Loucy (cell line): ENCODE measurements around the gene IQGAP1.

ENCODE experiments used
- H2AFZ ChIP-seq: fragments of 200-600 bp; sonication (generic); 2 replicates; pipeline ENCODE4 v1.6.0; 2016; ENCODE audit warnings: antibody characterized with exemption, mild to moderate bottlenecking, low read length, moderate library complexity
- H3F3A ChIP-seq: fragments of 200-600 bp; 2 replicates; pipeline ENCODE4 v1.6.0; 2016; ENCODE audit warnings: antibody characterized with exemption, low read depth, mild to moderate bottlenecking
- H3K27me3 ChIP-seq: fragments of 200-600 bp; sonication (generic); 2 replicates; pipeline ENCODE4 v1.6.1; 2014; ENCODE audit warnings: low read length, mild to moderate bottlenecking; ENCODE audit not compliant: insufficient read depth, poor library complexity, severe bottlenecking
- H3K36me3 ChIP-seq: fragments of 200-600 bp; sonication (generic); 2 replicates; pipeline ENCODE4 v1.6.1; 2016; ENCODE audit warnings: low read length; ENCODE audit not compliant: insufficient read depth
- H3K4me1 ChIP-seq: fragments of 200-600 bp; sonication (generic); 2 replicates; pipeline ENCODE4 v1.5.1; 2014; ENCODE audit warnings: low read length, mild to moderate bottlenecking; ENCODE audit not compliant: insufficient read depth, poor library complexity, severe bottlenecking
- H3K4me2 ChIP-seq: fragments of 200-600 bp; sonication (generic); 2 replicates; pipeline ENCODE4 v1.6.0; 2014; ENCODE audit warnings: antibody characterized with exemption, low read length, low read depth, mild to moderate bottlenecking; ENCODE audit not compliant: poor library complexity, severe bottlenecking
- H3K4me3 ChIP-seq: fragments of 200-600 bp; sonication (generic); 2 replicates; pipeline ENCODE4 v1.5.1; 2014; ENCODE audit warnings: low read length, mild to moderate bottlenecking, mixed read lengths; ENCODE audit not compliant: poor library complexity, severe bottlenecking
- H3K79me2 ChIP-seq: fragments of 200-600 bp; sonication (generic); 2 replicates; pipeline ENCODE4 v1.6.1; 2014; ENCODE audit warnings: low read length; ENCODE audit not compliant: insufficient read depth
- H3K9ac ChIP-seq: fragments of 200-600 bp; sonication (generic); 2 replicates; pipeline ENCODE4 v1.6.0; 2014; ENCODE audit warnings: mild to moderate bottlenecking, low read depth, low read length, moderate library complexity; ENCODE audit not compliant: poor library complexity, severe bottlenecking
- H3K9me2 ChIP-seq: fragments of 200-600 bp; sonication (generic); replicated peaks from 2 replicates; pipeline ENCODE4 v1.6.1; 2016; ENCODE audit warnings: low read depth, low read length, mixed read lengths
- H3K9me3 ChIP-seq: fragments of 200-600 bp; sonication (generic); 2 replicates; pipeline ENCODE4 v1.6.1; 2014; ENCODE audit warnings: mild to moderate bottlenecking, antibody characterized with exemption, low read length, low read depth; ENCODE audit not compliant: insufficient read depth
- H4K20me1 ChIP-seq: fragments of 200-600 bp; sonication (generic); 2 replicates; pipeline ENCODE4 v1.6.0; 2014; ENCODE audit warnings: antibody characterized with exemption, low read length, mild to moderate bottlenecking; ENCODE audit not compliant: insufficient read depth, poor library complexity, severe bottlenecking
- EZH2phosphoT487 ChIP-seq: fragments of 200-600 bp; IDR thresholded peaks from 2 replicates; pipeline ENCODE4 v1.6.1; 2018; ENCODE audit warnings: antibody characterized with exemption, mild to moderate bottlenecking, moderate library complexity, borderline replicate concordance
- TF ChIP-seq, protein P1 (sequence below): fragments of 200-600 bp; sonication (generic); conservative IDR thresholded peaks from 2 replicates; pipeline ENCODE4 v1.5.1; 2014; ENCODE audit warnings: mild to moderate bottlenecking, antibody characterized with exemption, low read length

IQGAP1 gene

DNA sequence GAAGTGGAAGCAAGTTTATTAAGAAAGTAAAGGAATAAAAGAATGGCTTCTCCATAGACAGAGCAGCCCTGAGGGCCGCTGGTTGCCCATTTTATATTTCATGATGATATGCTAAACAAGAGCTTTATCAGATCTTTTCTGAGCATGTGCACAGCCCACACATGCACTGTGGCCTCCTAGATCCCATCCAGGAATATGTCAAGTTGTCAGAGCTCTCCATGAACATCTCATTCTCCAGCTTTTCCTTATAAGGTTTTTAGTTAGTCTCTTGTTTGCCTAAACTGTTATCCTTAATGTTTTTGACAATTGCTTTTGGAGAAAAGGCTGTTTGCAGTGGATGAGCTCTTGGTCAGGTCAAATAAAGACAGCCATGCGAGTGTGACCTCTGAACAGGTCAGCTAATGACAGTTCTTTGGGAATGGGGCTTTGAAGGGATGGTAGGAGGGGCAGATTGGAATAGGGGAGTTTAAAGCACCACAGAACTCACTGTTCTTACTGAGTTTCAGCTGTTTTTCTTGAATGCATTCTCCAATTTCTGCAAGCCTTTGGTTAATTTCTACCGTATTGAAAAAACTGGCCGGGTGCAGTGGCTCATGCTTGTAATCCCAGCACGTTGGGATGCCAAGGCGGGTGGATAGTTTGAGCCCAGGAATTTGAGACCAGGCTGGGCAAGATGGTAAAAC, 72.2 kb downstream of the IQGAP1 start:
- H3F3A ChIP-seq: no peaks in the 10 kb centered on the region

DNA sequence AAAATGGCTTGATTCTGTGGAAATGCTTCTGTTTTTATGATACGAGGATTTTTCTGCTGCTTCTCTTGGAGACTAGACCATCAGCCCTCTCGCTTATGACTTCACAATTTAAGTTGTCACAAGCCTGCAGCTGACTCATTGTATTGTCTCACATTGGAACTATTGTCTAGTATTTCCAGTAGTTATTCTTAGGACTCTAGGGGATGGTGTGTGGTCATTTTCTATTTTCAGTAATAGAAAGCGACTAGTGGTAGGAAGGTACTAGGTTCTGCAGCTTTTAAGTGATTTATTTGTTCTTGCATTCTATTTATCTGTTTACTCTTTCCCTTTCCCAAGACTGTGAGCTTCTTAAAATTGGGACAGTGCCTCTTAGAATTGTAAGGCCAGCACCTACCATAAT, 75.3 kb downstream of the IQGAP1 start:
- Histone ChIP-seq H3K4me3 (no peak overlapping the region), H3K9me2 (no peaks in the 10 kb centered on the region), H3K9ac (no peak overlapping the region), H3K27me3 (no peaks in the 10 kb centered on the region), H3K4me1 (peaks cover 8% of the 10 kb centered on the region), H3K4me2 (no peak overlapping the region), H4K20me1 (no peaks in the 10 kb centered on the region), H3F3A (no peaks in the 10 kb centered on the region), H3K9me3 (no peaks in the 10 kb centered on the region), H3K36me3 (peaks cover 60% of the 10 kb centered on the region), H2AFZ (no peak overlapping the region), H3K79me2 (no peaks in the 10 kb centered on the region)
- TF ChIP-seq, protein P1, sequence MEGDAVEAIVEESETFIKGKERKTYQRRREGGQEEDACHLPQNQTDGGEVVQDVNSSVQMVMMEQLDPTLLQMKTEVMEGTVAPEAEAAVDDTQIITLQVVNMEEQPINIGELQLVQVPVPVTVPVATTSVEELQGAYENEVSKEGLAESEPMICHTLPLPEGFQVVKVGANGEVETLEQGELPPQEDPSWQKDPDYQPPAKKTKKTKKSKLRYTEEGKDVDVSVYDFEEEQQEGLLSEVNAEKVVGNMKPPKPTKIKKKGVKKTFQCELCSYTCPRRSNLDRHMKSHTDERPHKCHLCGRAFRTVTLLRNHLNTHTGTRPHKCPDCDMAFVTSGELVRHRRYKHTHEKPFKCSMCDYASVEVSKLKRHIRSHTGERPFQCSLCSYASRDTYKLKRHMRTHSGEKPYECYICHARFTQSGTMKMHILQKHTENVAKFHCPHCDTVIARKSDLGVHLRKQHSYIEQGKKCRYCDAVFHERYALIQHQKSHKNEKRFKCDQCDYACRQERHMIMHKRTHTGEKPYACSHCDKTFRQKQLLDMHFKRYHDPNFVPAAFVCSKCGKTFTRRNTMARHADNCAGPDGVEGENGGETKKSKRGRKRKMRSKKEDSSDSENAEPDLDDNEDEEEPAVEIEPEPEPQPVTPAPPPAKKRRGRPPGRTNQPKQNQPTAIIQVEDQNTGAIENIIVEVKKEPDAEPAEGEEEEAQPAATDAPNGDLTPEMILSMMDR: no peak
- TF ChIP-seq EZH2phosphoT487: no peak

More for the DNA sequence above, 72.2 kb downstream of the IQGAP1 start:
- Histone ChIP-seq H3K9me3 (no peaks in the 10 kb centered on the region), H3K9me2 (no peaks in the 10 kb centered on the region), H3K27me3 (no peaks in the 10 kb centered on the region), H2AFZ (no peak overlapping the region), H3K4me1 (peaks cover 5% of the 10 kb centered on the region), H3K36me3 (peaks cover 61% of the 10 kb centered on the region), H3K9ac (no peak overlapping the region), H4K20me1 (no peaks in the 10 kb centered on the region), H3K4me2 (no peak overlapping the region), H3K4me3 (no peak overlapping the region), H3K79me2 (no peaks in the 10 kb centered on the region)
- TF ChIP-seq, protein P1: no peak
- no peak for TF ChIP-seq EZH2phosphoT487

DNA sequence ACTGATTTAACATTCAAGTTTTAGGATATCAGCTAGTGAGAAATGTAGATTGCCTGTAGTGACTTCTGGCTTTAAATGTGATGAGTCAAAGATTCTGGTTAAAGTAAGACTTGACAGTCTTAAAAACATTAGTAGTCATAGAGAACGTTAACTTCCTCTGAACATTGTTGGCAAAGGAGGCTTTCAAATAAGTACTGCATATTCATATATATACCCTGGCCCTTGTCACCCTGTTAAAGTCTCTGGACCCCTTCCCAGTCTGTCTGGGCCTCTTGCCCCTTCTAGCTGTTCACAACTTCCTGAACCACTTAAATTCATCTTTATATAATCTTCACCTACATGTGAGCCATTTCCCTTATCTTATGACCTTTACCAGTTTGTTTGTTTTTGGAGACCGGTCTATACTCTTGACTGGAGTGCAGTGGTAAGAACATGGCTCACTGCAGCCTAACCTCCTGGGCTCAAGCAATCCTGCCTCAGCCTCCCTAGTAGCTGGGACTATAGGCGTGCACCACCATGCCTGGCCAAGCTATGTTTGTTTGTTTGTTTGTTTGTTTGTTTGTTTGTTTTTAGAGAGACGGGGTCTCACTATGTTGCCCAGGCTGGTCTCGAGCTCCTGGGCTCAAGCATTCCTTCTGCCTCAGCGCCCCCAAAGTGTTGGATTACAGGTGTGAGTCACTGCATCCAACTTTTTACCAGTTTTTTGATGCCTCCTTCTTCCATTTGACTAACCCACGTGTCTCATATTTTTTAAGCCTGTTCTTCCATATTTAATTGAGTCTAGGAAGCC, 77.3 kb downstream of the IQGAP1 start:
- Histone ChIP-seq H3K9me3 (no peaks in the 10 kb centered on the region), H3K4me3 (no peak overlapping the region), H4K20me1 (no peaks in the 10 kb centered on the region), H3F3A (0 out of 2 replicates have a peak, but pooled peaks cover under 1% of the 10 kb centered on the region), H3K9me2 (no peaks in the 10 kb centered on the region), H2AFZ (no peak overlapping the region), H3K36me3 (peaks cover 58% of the 10 kb centered on the region; the same call in 1 of the 2 replicates), H3K9ac (no peak overlapping the region), H3K27me3 (no peaks in the 10 kb centered on the region), H3K79me2 (no peaks in the 10 kb centered on the region), H3K4me1 (peaks cover 11% of the 10 kb centered on the region), H3K4me2 (no peak overlapping the region)
- TF ChIP-seq, protein P1: no peak
- no peak for TF ChIP-seq EZH2phosphoT487
